Heart right ventricle (tissue), 16 donors: ENCODE results near the gene VTI1A. TPM values are rescaled to one million over a fixed set of nuclear protein-coding genes. Genes with fewer than 3 reads are reported as not detected.
A peak's percentile ranks its signal among the peaks of the same experiment; 100 is the strongest.

ENCODE experiments used
- ATAC-seq, 8 donors: fragments of 200-7000 bp; cut with Tn5 transposase; one replicate each; pipeline ENCODE4 v1.9.1; 2020; ENCODE audit warnings: mild to moderate bottlenecking in 8 of 8, moderate library complexity in 8 of 8, moderate number of reproducible peaks in 1 of 8
- DNase-seq, 2 donors: peaks; one replicate each; pipeline ENCODE4 v3.0.0-alpha.2; 2020
- H3K27ac ChIP-seq, 10 donors: fragments of 200-600 bp; sonication (generic) in 2 of 10; one replicate each; pipeline versions ENCODE4 v1.5.0 to v1.8.0; 2020 to 2022; ENCODE audit warnings: mild to moderate bottlenecking in 3 of 10
- H3K27me3 ChIP-seq, 7 donors: fragments of 200-600 bp; one replicate each; pipeline ENCODE4 v1.8.0; 2021 to 2022; ENCODE audit warnings: mild to moderate bottlenecking in 2 of 7
- H3K36me3 ChIP-seq, 9 donors: fragments of 200-600 bp; sonication (generic) in 1 of 9; one replicate each; pipeline versions ENCODE4 v1.5.0 to v1.8.0; 2020 to 2022; ENCODE audit warnings: mild to moderate bottlenecking in 2 of 9
- H3K4me1 ChIP-seq, 9 donors: fragments of 200-600 bp; sonication (generic) in 1 of 9; one replicate each; pipeline versions ENCODE4 v1.5.0 to v1.8.0; 2020 to 2022; ENCODE audit warnings: mild to moderate bottlenecking in 4 of 9
- H3K4me3 ChIP-seq, 10 donors: fragments of 200-600 bp; sonication (generic) in 2 of 10; one replicate each; pipeline versions ENCODE4 v1.5.0 to v1.8.0; 2020 to 2022; ENCODE audit warnings: mild to moderate bottlenecking in 7 of 10, moderate library complexity in 2 of 10
- H3K9me3 ChIP-seq, 11 donors: fragments of 200-600 bp in 10 of 11; sonication (generic) in 2 of 11; one replicate each; pipeline versions ENCODE4 v1.5.0 to v1.8.0; 2013 to 2022; ENCODE audit warnings: mild to moderate bottlenecking in 2 of 11, control low read depth in 1 of 11, moderate library complexity in 1 of 11
- CTCF ChIP-seq, 9 donors: fragments of 200-600 bp; sonication (generic) in 2 of 9; IDR thresholded peaks; one replicate each; pipeline versions ENCODE4 v1.5.0 to v1.8.0; 2021 to 2022; ENCODE audit warnings: antibody characterized with exemption in 9 of 9, mild to moderate bottlenecking in 5 of 9, moderate library complexity in 1 of 9
- WGBS, 2 donors: extraction: QIAGEN DNeasy Blood & Tissue Kit; methylation state at CpG; one replicate each; pipeline ENCODE4 v1.1.7; 2013; ENCODE audit warnings: inconsistent platforms in 1 of 2; 5-methylcytosine and 5-hydroxymethylcytosine counted together
- intact Hi-C, 10 donors: fragments of 100-400 bp; cut with DNase I; formaldehyde crosslinking; loops; one replicate each; pipeline versions ENCODE4 v1.11.1 to v1.14.2; 2022
- polyA plus RNA-seq, 2 donors: library from polyadenylated mRNA; stranded (reverse); fragments of 200-250 nt; gene quantifications; one replicate each; pipeline ENCODE4 v1.2.3, GENCODE V29; 2013
- total RNA-seq, 10 donors: library from RNA; stranded (reverse); fragmentation: NEBNext Ultra II Directional in 3 of 10; extraction: Animal tissue kit (Norgen Biotek cat#: 25700) in 3 of 10; gene quantifications; one replicate each; pipeline versions ENCODE4 v1.2.1 to v1.2.4, GENCODE V29; 2021 to 2023
- donor health status: Arrhythmogenic right ventricular cardiomyopathy.
- donor health status: ischemic (EF 13 %, LVEDD 7.1; RV severe dilation, severe dysfunction).
- donor health status: healthy with polysubstance abuse.
- donor health status: DM: no; HTN: yes; CAD: no.
- donor health status: DM: no; HTN: no; CAD: no.
- donor health status: ischemic (EF 25% LVEDD 6.9; RV normal size, moderate dysfunction).
- donor health status: ischemic (EF 25% LVEDD 5.7; RV mildly dilated, moderate dysfunction).
- donor health status: healthy.
- donor health status: DM: yes; HTN: yes; CAD: no.
- donor health status: Ischemic cardiomyopathy.
- donor health status: ischemic (EF 35%, LVEDD 5.7; RV mildly dilated, moderate dysfunction).
- donor health status: nonischemic (EF 11% LVEDD 7.7; RV severe dilation, severe dysfunction).
- donor health status: DM: yes; HTN: yes; CAD: no.
- donor health status: PGD.
- donor health status: ischemic (EF 29% LVEDD 5.4; RV normal size, mild dysfunction).
- donor health status: nonischemic (EF 23%, LVEDD 6.1; RV moderate dilation, normal function).

VTI1A gene
- total and polyA plus RNA-seq, 12 donors: 6.2 to 24.5 (median 20.6) TPM

DNA sequence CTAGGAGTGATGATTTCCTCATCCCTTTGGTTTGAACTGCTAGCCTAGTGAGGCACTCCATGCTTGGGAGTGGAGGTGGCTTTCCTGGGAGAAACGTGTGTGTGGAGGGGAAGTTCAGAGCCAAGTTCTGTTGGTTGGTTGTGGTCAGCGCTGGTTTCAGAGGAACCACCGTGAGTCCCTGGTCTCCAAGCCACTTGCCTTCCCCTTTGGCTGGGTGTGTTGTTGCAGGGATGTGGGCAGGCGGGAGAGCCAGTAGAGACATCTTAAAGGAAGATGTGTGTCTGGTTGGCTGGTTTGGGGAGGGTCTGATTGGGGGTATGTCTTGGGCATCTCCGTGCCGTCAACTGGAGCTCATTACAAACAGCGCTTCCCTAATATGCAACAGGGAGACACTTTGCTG, 372.2 kb downstream of the VTI1A start:
- Histone ChIP-seq H3K36me3 (peaks cover 0 to 11% (median 0%) of the 10 kb centered on the region in 9 donors), H3K4me1 (peaks cover 0 to 15% (median 0%) of the 10 kb centered on the region in 9 donors), H3K27me3 (no peaks in the 10 kb centered on the region), H3K9me3 (no peaks in the 10 kb centered on the region), H3K4me3 (no peak overlapping the region), H3K27ac (no peak overlapping the region)
- intact Hi-C loops: no loop called here
- ATAC-seq (no peak), DNase-seq (no peak)
- WGBS, 2 donors: 95% methylated on average over 7 of the region's 7 CpGs
- no peak for TF ChIP-seq CTCF (IDR thresholded peaks at IDR 0.05)

DNA sequence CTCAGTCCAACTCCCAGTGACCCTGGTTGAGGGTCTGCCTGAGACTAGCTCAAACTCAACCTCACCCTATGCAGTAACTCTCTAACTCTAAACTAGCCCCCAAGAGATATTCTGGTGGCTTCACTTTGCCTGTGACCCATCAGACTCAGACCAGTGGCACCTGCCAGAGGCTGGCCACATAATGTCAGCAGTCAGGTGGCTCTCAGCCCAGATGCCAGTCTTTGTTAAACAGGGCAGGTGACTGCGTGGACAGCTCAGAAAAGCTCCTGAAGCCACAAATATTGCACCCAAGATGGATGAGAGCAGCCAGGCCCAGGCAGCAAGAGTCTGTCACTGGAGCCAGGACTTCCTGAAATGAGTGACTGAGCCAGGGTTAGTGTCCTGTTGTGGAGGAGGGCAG, 373.3 kb downstream of the VTI1A start:
- intact Hi-C loops: no loop called here
- ATAC-seq (no peak), DNase-seq (no peak)
- 92 to 96% methylated on average over 1 of the region's 1 CpG for WGBS, 2 donors
- Histone ChIP-seq H3K9me3 (no peaks in the 10 kb centered on the region), H3K27ac (no peak overlapping the region), H3K27me3 (no peaks in the 10 kb centered on the region), H3K4me1 (peaks cover 0 to 13% (median 0%) of the 10 kb centered on the region in 9 donors), H3K36me3 (peaks cover 0 to 11% (median 0%) of the 10 kb centered on the region in 9 donors), H3K4me3 (no peak overlapping the region)
- no peak for TF ChIP-seq CTCF (IDR thresholded peaks at IDR 0.05)

GRCh38 chr10:112821038-112821437, 374.0 kb downstream of the VTI1A start:
- no peak overlapping the region for H3K27ac ChIP-seq
- no peak for TF ChIP-seq CTCF (IDR thresholded peaks at IDR 0.05)
- H3K36me3 ChIP-seq: peaks cover 0 to 6% (median 0%) of the 10 kb centered on the region in 9 donors
- intact Hi-C loops: no loop called here
- H3K4me3 ChIP-seq: no peak overlapping the region
- H3K9me3 ChIP-seq: no peaks in the 10 kb centered on the region
- 97 to 98% methylated on average over 19 of the region's 19 CpGs for WGBS, 2 donors
- no peak for DNase-seq
- no peak for ATAC-seq
- no peaks in the 10 kb centered on the region for H3K27me3 ChIP-seq
- H3K4me1 ChIP-seq: peaks cover 0 to 6% (median 0%) of the 10 kb centered on the region in 9 donors

GRCh38 chr10:112821663-112822062, 374.6 kb downstream of the VTI1A start:
- no peak for TF ChIP-seq CTCF (IDR thresholded peaks at IDR 0.05)
- 87 to 90% methylated on average over 7 of the region's 7 CpGs for WGBS, 2 donors
- Histone ChIP-seq H3K27ac (no peak overlapping the region), H3K4me1 (peaks cover 0 to 2% (median 0%) of the 10 kb centered on the region in 9 donors), H3K36me3 (peaks cover 0 to 3% (median 0%) of the 10 kb centered on the region in 9 donors), H3K27me3 (no peaks in the 10 kb centered on the region), H3K4me3 (no peak overlapping the region), H3K9me3 (no peaks in the 10 kb centered on the region)
- intact Hi-C loops: no loop called here
- no peak for DNase-seq
- peak in 1 of 8 donors; percentile 34 for ATAC-seq
